Epithelial cell of proximal tubule (primary cell): Measurements from ENCODE around the gene GID8. TPM values are rescaled to one million over a fixed set of nuclear protein-coding genes. Genes with fewer than 3 reads are reported as not detected.

Source experiments
- DNase-seq: peaks from one replicate; pipeline ENCODE4 v3.0.0-alpha.2; 2011; ENCODE audit warnings: low read depth
- H3K4me3 ChIP-seq: 2 replicates; pipeline ENCODE4 v1.5.1; 2011; ENCODE audit warnings: low read depth, mild to moderate bottlenecking, low read length
- total RNA-seq: library from RNA; depleted of rRNA; stranded (reverse); fragments of >200 nt; gene quantifications from 2 replicates; pipeline ENCODE4 v1.2.3, GENCODE V29; 2015
- TF ChIP-seq, protein P1 (sequence below): conservative IDR thresholded peaks from 2 replicates; pipeline ENCODE4 v1.5.1; 2012; ENCODE audit warnings: low read depth, mild to moderate bottlenecking, low read length

The GID8 gene
- total RNA-seq, 1 donor from 2014 or later = 23.6 TPM

GRCh38 chr20:62984666-62985443 lies 46.9 kb downstream of the GID8 start:
- TF ChIP-seq, protein P1, sequence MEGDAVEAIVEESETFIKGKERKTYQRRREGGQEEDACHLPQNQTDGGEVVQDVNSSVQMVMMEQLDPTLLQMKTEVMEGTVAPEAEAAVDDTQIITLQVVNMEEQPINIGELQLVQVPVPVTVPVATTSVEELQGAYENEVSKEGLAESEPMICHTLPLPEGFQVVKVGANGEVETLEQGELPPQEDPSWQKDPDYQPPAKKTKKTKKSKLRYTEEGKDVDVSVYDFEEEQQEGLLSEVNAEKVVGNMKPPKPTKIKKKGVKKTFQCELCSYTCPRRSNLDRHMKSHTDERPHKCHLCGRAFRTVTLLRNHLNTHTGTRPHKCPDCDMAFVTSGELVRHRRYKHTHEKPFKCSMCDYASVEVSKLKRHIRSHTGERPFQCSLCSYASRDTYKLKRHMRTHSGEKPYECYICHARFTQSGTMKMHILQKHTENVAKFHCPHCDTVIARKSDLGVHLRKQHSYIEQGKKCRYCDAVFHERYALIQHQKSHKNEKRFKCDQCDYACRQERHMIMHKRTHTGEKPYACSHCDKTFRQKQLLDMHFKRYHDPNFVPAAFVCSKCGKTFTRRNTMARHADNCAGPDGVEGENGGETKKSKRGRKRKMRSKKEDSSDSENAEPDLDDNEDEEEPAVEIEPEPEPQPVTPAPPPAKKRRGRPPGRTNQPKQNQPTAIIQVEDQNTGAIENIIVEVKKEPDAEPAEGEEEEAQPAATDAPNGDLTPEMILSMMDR = no peak
- H3K4me3 ChIP-seq = no peak overlapping the region
- DNase-seq = no peak

DNA sequence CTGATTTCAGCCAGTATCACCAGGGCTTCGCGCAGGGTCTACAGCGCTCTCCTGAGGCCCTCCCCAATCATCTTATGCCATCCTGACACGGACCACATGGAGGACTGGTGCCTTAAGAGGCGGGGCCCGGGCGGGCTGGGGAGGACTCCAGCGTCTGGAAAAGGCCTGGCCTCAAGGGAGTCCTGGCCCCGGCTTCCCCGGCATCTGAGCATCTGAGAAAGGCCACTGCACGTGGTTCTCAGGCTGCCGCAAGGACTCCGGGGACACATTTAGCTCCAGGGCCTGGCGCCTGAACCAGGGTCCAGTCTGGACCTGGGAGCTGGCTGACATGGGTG lies 47.5 kb downstream of the GID8 start:
- TF ChIP-seq, protein P1 = no peak
- no peak for DNase-seq
- no peak overlapping the region for H3K4me3 ChIP-seq

- TF ChIP-seq, protein P1 = no peak
- no peak overlapping the region for H3K4me3 ChIP-seq
- DNase-seq = no peak
These were observed 48.4 kb downstream of the GID8 start for GRCh38 chr20:62986257-62986800.

DNA sequence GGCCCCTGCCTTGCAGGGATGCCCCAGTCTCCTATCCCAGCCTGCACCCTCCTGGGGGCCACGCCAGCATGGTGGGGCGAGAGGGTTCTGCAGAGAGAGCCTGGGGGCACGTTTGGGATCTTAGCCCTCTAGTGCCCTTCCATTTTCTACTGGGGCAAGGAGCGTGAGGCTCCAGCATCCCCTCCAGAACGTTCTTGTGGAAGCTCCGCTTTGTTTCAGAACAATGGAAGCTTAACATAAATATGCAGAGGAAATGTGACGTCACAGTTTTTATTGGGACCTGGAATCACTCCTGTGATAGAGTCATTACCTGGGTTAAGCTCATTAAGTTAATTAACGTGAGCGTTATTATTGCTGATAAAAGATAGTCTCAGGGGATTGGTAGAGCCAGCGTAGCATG lies 49.2 kb downstream of the GID8 start:
- H3K4me3 ChIP-seq = no peak overlapping the region
- TF ChIP-seq, protein P1 = no peak
- DNase-seq = no peak

- TF ChIP-seq, protein P1 = no peak
- no peak for DNase-seq
- H3K4me3 ChIP-seq = no peak overlapping the region
These were observed 51.3 kb downstream of the GID8 start for GRCh38 chr20:62989201-62989601.

DNA sequence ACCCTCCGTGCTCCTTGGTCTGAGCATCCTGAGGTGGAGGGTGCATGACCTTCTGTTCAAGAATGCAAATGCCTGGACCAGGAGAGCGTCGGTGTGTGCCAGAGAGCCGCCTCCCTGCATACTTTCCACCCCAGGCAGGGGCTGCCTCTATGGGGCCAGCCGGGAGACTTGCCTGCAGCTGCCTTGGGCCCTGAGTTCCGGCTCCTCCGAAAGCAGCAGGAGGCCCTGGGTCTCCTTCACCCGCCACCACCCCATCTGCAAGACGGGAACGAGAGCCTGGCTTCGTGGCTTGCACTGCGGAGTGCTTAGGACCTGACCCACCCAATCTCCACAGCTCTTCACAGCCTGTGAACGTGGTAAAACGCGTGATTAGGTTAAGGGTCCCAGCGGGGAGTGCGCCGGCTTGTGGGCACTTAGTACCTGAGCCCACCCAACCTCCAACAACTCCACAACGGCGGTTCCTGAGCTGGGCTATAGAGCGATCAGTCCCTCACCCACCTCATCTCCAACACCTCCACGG lies 52.4 kb downstream of the GID8 start:
- no peak for DNase-seq
- H3K4me3 ChIP-seq = no peak overlapping the region
- TF ChIP-seq, protein P1 = no peak

GRCh38 chr20:62991196-62991807 lies 53.4 kb downstream of the GID8 start:
- no peak for DNase-seq
- TF ChIP-seq, protein P1 = no peak
- H3K4me3 ChIP-seq = no peak overlapping the region
